Uterus (tissue), 2 donors: Measurements from ENCODE around the gene GRXCR2.

ENCODE experiments used
- POLR2A ChIP-seq, 2 donors: fragments of 450-650 bp; IDR thresholded peaks; one replicate each; pipeline ENCODE4 v1.6.1; 2016; ENCODE audit warnings: antibody characterized with exemption in 2 of 2, mild to moderate bottlenecking in 1 of 2, moderate library complexity in 1 of 2
- TF ChIP-seq, protein P1 (sequence below), 4 experiments: fragments of 200-600 bp in 2 of 4; fragments of 450-650 bp in 2 of 4; sonication (generic) in 2 of 4; IDR thresholded peaks; one replicate each; pipeline ENCODE4 v1.5.1; 2016 to 2019; ENCODE audit warnings: antibody characterized with exemption in 4 of 4, mild to moderate bottlenecking in 2 of 4, moderate library complexity in 1 of 4

- TF ChIP-seq, protein P1, sequence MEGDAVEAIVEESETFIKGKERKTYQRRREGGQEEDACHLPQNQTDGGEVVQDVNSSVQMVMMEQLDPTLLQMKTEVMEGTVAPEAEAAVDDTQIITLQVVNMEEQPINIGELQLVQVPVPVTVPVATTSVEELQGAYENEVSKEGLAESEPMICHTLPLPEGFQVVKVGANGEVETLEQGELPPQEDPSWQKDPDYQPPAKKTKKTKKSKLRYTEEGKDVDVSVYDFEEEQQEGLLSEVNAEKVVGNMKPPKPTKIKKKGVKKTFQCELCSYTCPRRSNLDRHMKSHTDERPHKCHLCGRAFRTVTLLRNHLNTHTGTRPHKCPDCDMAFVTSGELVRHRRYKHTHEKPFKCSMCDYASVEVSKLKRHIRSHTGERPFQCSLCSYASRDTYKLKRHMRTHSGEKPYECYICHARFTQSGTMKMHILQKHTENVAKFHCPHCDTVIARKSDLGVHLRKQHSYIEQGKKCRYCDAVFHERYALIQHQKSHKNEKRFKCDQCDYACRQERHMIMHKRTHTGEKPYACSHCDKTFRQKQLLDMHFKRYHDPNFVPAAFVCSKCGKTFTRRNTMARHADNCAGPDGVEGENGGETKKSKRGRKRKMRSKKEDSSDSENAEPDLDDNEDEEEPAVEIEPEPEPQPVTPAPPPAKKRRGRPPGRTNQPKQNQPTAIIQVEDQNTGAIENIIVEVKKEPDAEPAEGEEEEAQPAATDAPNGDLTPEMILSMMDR (IDR thresholded peaks at IDR 0.05), result no peak
- no peak for TF ChIP-seq POLR2A (IDR thresholded peaks at IDR 0.05)
Observed at GRCh38 chr5:145869753-145870152, 3.1 kb downstream of the GRXCR2 start.
